ENCODE measurements around the gene CYYR1. TPM values are rescaled to one million over a fixed set of nuclear protein-coding genes. Genes with fewer than 3 reads are reported as not detected.
A peak's percentile ranks its signal among the peaks of the same experiment; 100 is the strongest.

Gene CYYR1
- total RNA-seq, 1 experiment from 2014 or later = not detected

- DNase-seq (ENCODE audit: low read depth) = peak; percentile 3
Observed at GRCh38 chr21:26433386-26433785, 139.7 kb downstream of the CYYR1 start.

GRCh38 chr21:26432410-26432809 is 140.7 kb downstream of the CYYR1 start:
- DNase-seq (ENCODE audit: low read depth) = no peak

- DNase-seq (ENCODE audit: low read depth) = no peak
Observed at GRCh38 chr21:26425576-26425975, 147.5 kb downstream of the CYYR1 start.

GRCh38 chr21:26423511-26423910 is 149.6 kb downstream of the CYYR1 start:
- no peak for DNase-seq (ENCODE audit: low read depth)

DNA sequence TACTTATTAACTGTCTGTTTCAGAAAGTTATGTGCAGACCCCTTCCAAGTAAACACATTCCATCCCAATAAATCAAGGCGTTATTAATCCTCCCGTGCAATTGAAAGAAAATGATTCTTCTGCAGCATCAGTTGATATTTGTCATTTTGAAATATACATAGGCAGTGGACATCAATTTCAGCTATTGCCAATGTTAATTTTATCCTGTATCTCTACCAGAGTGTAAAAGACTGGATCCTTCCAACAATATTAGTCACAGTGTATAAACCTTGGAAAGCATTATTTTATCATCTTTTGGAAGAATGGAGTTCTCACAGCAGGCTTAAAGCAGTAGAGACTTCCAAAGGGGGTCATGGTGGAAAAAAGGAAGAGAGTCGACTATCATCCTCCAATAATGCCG is 150.4 kb downstream of the CYYR1 start:
- no peak for DNase-seq (ENCODE audit: low read depth)

DNA sequence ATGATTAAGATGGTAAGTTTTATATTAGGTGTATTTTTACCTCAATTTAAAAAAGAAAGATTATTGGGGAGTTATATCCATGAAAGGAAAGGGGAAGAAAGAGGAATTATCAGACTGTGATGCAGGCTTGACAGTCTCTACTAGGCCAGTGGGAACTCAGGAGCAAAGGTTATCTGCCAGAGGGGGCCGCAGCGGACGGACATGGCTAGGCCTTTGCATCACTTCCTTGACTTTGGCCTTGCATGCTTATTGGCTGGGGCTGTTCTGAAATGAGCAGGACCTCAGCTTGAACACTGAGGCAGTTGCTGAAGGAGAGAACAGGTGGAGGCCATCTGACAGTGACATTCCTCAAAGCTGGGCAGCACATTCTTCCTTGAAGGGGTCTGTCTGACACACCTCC is 150.9 kb downstream of the CYYR1 start:
- DNase-seq (ENCODE audit: low read depth) = no peak

GRCh38 chr21:26421724-26422123 is 151.4 kb downstream of the CYYR1 start:
- no peak for DNase-seq (ENCODE audit: low read depth)

All from M059J (cell line).